Pulmonary artery endothelial cell (primary cell): ENCODE results near the gene LPP. TPM values are rescaled to one million over a fixed set of nuclear protein-coding genes. Genes with fewer than 3 reads are reported as not detected.

Source experiments
- DNase-seq: peaks from one replicate; pipeline ENCODE4 v3.0.0-alpha.2; 2011; ENCODE audit warnings: low read depth, low spot score
- total RNA-seq: library from RNA; depleted of rRNA; stranded (reverse); fragments of >200 nt; gene quantifications from 2 replicates; pipeline ENCODE4 v1.2.3, GENCODE V29; 2014

The LPP gene
- total RNA-seq, 1 donor from 2014 or later, result 31.5 TPM

- peak; percentile 58 for DNase-seq
Measured at GRCh38 chr3:188296761-188297612, 143.0 kb downstream of the LPP start.

DNA sequence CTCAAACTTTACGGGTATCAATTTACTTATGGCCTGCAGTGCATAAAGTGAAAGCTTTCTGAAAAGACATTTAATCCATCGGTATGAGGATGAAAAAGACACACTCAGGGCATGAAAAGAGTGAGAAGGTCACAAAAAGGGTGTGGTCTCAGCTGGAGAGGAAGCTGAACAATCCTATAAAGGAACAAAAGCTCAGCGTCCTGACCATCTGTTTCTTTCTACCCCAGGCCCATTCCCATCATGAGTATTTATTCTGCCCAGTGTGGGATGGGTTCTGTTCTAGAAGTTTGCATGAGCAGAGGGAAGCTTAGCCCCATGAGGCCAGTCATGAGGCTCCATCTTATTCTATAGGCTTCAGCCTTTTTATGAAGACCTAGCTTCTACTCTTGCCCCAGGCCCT is 144.6 kb downstream of the LPP start:
- DNase-seq, result no peak

DNA sequence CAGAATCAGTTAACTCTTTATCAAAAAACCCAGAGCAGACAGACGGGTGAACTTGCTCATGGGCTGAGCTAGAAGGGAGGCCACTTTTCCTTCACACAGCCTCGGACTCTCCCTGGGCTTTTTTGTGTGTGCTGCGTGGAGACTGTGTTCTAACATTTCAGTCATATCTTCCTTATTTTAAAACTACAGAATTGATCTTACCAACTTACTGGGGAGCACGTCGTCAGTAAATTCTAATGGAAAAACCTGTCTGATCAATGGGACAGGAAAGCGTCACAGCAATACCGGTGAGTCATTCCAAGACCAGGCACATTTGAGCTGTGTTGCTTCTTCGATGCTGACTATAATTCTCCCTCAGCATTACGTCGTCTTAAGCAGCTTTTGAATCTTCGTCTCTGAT is 145.1 kb downstream of the LPP start:
- no peak for DNase-seq

DNA sequence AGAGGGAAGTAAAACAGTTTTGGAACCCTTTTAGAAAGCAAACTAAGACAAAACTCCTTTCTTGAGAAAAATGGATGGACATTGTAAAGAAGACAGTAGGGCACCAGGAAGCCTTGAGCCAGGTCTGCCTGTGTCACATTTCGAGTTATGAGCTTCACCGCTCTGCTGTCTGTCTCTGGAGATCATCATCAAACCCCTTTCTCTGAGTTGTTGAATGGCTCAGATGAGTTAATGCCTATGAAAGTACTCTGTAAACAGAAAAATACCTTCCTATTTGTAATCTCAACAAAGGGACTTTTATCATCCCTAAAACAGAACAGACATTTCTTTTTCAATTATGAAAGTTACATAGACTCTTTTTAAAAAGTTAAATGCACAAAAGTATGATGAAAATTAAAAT is 145.8 kb downstream of the LPP start:
- no peak for DNase-seq

- no peak for DNase-seq
Measured at GRCh38 chr3:188301147-188301546, 147.2 kb downstream of the LPP start.

- no peak for DNase-seq
Measured at GRCh38 chr3:188303286-188303799, 149.4 kb downstream of the LPP start.

GRCh38 chr3:188303823-188304222 is 149.9 kb downstream of the LPP start:
- DNase-seq, result no peak

DNA sequence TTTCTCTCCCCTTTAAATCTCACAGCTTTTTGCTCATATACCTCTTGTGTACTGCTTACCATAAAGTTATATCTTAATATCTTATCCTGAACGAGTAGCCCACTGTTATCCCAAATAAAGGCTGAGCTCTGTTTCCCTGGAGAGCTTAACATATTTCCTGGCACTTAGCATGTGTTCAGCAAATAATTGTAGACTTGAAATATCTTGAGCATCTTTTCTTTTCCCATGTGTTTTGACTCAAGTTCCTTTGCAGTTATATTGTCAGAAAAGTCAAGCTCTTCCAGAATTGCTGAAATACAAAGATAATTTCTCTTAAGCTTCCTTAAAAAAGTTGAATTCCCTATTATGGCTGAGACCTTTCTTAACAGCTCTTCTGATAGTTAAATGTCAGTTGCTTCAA is 150.5 kb downstream of the LPP start:
- DNase-seq, result no peak

GRCh38 chr3:188305220-188305619 is 151.3 kb downstream of the LPP start:
- no peak for DNase-seq

DNA sequence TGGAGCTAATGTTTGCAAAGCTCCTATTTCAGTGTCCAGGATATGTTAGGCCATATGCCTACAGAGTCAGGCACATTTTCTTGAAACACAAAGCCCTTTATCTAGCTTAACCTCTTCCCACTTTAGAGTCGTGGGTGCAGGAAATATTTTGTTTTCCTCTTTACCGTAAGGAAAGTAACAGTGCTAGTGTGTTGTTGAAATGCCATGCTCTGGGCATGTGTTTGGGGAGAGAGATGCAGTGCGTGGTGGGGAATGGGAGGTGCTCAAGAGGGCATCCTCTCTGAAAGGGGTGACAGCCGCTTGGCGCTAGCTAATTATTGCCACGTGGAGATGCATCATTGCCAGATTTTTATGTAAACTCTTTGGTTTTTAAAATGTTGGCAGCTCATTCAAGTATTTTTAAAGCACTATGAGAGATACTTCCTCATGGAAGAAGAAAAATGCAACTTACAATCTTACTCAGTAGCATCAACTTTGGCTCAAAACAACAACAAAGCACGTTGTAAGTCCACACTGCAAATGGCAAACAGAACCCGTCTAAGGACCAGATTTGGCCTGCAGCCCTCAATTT is 152.6 kb downstream of the LPP start:
- DNase-seq, result no peak

DNA sequence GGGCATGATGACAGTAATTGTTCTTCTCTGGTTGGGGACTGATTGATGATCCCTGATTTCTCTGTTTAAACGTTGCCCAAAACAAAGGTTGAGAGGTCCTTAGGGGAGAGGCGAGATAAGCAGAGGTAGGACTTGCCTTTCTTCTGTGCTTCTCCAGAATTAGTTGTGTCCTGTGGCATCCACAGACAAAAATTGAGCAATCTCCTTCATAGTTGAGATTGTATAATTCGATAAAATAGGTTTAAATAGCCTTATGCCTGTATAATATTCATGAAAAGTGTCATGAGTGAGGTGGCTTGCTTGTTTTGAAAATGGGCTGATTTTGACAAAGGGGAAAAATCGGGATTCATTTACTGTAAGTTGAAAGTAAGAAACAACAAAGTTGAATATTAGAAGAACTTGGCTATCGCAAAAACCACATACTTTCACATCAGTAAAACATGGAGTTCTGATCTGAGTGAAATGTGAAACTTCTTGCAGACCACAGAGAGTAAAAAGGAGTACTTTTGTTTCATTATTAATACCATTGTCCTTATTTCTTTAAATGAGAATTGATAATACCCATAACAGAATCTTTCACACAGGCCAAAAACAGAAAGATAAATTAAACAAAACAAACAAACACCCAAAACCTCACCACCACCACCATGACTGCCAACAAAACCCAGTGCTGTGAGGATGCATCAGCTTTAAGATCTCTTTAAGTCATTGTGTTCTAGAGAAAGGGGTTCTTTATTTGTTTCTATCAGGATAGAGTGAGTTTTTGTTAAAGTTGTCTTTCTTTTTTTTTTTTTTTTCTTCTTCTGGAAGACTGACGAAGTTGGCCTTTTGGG is 155.7 kb downstream of the LPP start:
- DNase-seq, result no peak

GRCh38 chr3:188310270-188310710 is 156.3 kb downstream of the LPP start:
- no peak for DNase-seq

DNA sequence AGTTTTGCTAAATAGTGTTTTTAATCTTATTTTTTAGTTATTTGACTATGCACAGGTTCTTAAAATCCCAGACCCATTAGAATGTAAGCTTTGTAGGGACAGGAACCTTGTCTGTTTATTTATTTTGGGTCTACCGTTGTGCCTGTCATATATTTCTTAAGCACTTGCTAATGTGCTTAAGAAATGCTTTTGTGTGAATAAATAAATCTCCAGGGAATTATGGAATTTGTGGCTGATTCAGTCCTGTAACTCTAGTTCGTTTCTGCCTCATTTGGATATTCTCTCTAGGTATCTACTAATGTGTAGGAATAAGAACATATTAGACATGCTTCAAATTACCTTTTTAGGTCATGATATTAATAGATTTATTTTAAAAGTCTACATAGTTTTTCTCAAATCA is 161.6 kb downstream of the LPP start:
- no peak for DNase-seq

- DNase-seq, result no peak
Measured at GRCh38 chr3:188316021-188316722, 162.2 kb downstream of the LPP start.

GRCh38 chr3:188316723-188317070 is 162.7 kb downstream of the LPP start:
- DNase-seq, result no peak

- DNase-seq, result no peak
Measured at GRCh38 chr3:188319569-188319968, 165.6 kb downstream of the LPP start.

DNA sequence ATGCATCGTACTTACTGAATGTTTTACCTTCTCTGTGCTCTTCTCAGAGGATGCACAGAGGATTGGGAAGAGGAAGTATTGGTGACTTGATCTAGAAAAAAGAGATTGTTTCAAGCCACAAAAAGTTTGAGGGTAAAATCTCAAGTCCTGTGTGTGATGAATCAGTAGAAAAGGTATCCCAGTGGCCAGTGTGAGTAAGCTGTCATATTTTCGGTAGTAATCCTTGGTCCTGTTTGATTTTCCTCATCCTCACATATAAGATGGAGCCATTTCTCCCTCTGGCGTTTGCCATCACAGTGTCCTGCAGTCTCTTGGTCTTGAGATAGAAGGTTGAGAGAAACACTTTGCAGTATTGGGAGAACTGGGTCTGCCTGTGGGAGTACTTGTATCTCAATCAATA is 166.8 kb downstream of the LPP start:
- no peak for DNase-seq

DNA sequence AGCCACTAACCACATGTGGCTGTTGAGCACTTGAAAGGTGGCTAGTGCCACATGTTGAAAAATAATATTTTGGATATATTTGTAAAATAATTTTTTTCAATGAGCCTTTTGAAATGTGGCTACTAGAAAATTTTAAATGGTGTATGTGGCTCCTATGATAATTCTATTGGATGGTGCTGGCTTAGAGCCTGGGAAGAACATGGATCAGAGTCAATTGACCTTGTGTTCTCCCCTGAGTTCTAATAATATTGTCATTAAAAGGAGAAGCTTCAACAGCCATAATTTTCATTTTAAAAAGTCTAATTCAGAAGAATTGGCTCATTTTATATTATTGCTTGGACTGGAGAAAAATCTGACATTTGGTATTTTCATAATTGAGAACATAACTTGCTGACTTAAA is 167.3 kb downstream of the LPP start:
- no peak for DNase-seq

DNA sequence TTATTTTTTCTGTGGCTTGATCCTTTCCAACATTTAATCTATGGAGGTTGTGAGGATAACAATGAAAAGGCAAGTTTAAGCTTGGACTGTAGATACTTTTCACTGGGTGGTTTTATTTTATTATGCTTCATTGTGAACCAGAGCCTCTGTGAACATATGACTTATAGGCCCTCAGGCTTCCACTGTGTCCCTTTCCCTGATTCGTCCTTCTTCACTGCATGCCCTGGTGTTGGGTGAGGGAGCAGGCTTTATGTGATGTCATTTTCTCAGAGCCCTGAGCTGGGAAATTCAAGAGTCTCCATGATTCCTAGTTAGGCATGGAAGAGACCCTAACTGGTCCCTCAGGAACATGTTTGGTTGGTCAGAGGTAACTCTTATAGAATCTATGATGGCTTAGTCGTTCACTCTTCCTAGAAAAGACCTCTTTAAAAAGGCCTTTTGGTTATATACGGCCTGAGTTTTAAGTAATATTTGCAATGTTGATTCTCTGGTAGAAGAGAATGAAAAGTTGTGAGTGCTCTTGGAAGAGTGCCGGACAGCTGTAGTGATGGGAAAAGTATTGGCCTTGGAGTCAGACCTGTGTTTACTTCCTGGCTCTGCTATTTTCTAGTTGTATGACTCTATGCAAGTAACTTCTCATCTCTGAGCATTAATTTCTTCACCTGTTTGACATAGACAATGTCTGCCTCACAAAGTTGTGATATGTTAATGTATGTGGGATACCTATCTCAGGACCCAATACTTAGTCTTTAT is 168.4 kb downstream of the LPP start:
- no peak for DNase-seq

DNA sequence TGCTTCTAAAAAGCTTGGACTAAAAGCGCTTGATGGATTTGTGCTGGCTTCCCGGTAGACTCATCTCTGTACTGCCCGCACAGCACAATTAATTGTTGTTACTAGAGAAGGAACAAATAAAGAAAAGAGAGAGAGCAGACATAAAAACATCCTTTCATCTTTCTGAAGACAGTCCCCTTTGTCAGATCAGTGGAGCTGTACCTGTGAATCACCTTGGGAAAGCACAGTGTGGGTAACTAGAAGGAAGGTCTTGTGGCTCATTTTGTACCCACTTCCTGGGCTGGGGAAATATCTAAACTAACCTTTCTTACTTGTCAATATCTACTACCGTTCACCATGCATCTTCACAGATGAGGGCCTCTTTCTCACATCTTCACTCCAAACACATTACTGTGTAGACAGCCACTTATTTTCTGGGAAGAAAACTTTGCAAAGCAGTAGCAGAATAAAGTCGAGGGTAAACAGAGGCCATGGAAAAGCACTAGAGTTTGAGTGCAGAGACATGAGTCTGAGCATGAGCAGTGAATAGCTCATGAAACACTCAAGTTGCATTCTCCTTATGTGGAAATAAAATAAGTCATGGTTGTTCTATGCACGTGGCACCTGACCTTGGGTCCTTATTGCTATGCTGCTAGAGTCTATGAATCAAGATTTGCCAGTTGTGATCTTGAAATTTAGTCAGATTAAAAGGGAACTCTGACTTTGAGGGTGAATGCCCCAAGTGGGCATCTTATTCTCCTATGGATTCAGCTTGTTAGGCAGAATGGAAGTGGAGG is 169.3 kb downstream of the LPP start:
- DNase-seq, result no peak
